Stimulated activated CD8-positive, alpha-beta memory T cell treated with anti-CD3 and anti-CD28 coated beads, Interleukin-15, amount 100 ng/mL, for 24 hours (primary cell): Measurements from ENCODE around the gene NELL2.
"Not testable (repeated sequence)": the region's sequence is repeated elsewhere in the genome, so short reads cannot be mapped to it uniquely, and the experiment has no call there.

Experiments used
- DNase-seq: peaks from one replicate; pipeline ENCODE4 v3.0.0-alpha.2; 2020; ENCODE audit warnings: low read depth

NELL2 gene

DNA sequence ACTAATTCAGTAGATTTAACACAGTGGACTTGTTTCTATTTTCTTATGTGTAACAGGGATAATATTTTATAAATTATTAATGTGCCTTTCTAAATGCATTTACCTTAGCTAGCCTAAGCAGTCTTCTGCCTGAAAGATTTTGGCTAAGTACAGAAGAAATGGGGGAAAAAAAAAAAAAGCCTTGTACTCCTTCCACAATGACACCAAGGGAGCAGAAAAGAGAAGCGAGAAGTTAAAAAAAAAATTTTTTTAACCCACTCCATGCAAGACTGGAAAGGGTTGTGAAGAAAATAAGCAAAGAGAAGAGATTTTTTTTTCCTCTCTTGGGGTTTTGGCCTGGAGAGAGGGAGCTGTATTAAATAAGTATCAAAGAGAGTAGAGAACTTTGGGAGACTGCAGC lies 28.7 kb downstream of the NELL2 start:
- no peak for DNase-seq

DNA sequence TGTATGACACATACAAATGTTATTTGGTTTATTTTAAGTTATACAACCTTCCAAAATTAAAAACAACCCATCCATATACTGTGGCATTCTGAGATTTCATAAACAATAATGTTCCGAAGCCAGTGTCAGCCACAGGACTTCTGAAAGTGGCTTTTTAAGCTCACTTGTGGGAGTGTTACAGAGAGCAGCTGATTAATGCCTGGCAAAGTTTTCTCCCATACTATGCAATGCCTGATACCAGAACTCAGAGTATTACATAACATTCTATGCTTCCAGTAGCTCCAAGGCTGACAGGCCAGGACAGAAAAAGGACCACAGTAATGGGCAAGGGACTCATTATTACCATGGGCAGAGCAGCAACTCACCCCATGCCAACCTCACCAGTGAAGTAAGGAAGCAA lies 29.3 kb downstream of the NELL2 start:
- DNase-seq = no peak

DNA sequence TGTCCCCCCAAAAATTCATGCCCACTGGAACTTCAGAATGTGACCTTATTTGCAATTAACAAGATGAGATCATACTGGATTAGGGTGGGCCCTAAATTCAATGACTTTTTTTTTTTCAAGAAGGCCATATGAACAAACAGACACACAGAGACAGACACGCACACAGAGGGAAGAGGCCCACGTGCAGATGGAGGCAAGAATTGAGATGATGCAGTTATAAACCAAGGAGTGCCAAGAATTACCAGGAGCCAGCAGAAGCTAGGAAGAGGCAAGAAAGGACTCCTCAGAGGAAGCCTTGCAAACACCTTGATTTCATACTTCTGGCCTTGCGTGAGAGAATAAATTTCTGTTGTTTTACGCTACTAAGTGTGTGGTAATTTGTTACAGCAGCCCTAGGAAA lies 33.4 kb downstream of the NELL2 start:
- no peak for DNase-seq

DNA sequence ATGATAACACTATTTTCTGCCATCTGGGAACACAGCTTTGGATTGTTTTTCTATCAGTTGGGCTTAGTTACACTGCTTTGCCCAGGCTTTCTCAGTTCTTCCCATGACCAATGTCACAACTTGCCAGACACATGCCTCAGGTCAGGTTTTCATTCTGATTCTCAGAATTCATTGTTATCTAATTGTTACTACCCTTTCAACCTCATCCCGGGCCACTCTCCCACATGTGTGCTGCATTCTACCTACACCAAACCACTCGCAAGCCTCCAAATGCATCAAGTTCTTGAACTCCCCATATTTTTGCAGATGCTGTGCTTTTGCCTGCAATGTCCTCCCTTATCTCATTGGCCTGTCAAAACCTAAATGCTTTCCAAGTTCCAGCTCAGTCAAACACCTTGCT lies 36.3 kb downstream of the NELL2 start:
- no peak for DNase-seq

DNA sequence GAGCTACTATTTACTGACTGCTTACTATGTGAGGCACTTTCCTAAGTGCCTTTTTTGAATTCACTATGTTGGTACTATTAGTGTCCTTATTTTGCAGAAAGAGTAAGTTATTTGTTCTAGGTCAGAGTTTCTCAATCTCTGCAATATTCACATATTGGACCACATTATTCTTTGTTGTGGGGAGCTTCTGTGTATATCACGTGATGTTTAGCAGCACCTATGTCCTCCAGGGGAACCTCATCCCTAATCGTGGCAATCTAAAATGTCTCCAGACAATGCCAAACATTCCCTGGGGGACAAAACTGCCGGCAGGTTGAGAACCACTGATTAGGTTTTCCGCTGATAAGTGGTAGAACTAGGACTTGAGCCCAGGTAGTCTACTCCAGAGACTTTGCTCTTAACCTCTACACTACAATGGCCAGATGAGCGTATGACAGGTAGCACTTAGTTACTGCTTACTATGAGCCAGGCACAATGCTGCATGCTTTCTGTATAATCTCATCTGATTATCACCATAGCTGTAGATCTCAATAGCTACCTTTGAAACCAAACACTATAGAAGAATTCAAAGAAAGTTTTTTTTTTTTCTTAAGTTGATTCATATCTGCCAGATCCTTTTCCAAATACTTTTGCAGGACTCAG lies 38.9 kb downstream of the NELL2 start:
- DNase-seq = no peak

DNA sequence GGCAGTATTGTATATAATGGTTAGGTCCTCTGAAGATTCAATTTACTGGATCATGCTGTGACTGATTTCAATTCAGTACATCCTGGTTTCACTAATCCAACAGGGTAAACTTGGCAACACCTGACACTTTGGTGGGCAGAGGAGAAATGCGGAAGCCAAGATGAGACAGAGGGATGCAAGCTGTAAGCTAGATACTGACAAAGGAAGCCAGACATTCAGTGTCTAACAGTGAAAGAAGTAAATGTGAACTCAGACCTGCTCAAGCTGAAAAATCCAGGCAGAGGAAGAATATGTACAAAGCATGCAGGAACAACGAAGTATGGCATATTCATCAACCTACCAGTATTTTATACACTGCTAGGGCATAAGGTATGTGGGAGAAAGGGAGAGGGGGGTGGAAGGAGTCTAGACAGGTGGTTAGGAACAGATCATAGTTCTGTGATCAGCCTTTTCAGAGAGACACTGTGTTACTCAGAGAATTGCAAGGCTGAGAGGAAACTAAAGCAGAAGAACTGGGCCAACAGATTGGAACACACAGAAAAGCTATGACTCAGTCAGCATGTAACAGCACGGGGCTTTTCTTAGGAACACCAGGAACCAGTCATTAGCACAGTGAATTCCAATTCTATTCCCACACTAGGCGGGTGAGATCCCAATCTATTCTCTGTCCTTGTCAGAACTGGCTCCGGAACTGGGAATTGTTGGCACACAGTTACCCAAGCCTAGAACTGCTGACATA lies 40.3 kb downstream of the NELL2 start:
- no peak for DNase-seq

DNA sequence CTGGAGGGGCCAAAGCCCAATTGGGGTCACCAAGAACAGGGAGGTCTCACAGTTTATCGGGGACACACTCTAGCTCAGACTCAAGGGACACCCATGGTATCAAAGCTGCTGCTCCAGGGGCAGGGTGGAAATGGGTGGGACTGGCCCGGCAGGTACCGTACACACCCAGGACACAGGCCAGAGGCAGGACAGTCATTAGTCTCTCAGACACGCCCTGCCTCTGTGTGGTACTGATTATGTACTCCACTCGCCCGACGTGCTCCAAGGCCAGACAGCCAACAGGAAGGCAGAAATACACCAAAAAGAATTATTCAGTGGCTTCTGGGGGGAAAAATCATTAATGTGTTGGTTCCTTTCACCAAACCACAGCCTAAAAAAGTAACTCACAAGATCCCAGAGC lies 41.1 kb downstream of the NELL2 start:
- DNase-seq = not testable (repeated sequence)

DNA sequence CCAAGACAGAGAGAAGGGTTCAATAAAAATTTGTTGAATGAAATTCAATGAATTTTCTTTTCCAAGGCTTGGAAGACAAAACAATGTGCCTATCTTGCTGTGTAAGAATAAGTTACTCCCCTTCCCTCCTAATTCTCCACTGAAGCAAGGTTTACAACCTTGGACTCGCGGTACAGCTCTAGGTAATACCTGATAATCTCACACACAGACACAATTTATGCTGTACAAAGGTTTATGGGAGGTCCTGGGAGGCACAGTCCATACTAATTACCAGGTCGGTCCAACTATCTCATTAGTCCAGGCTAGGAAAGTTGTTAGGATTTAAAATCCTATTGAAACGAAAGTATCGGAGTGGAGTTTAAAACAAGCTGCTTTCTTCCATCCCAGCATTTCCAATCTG lies 42.6 kb downstream of the NELL2 start:
- no peak for DNase-seq

DNA sequence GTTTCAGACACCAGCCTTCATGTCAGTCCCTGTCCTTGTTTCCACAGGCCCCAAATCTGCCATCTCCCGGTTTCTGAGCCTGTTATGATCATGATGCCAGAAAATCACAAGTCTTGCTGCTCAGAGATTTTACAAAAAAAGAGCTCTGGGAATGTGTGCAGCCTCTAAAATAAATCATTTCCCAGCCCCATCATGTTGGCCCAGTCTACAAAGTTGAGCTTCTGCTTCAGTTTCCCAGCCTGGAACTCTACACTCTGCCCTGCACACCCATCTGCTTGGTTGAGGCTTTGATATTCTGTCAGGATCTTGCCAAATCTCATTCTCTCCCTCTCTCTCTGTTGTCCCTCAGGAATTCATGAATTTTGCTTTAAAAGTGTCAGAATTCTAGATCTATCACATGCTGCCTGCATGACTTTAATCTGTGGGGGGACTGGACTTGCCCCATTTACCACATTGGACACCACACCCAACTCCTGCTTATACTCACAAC lies 45.5 kb downstream of the NELL2 start:
- no peak for DNase-seq

DNA sequence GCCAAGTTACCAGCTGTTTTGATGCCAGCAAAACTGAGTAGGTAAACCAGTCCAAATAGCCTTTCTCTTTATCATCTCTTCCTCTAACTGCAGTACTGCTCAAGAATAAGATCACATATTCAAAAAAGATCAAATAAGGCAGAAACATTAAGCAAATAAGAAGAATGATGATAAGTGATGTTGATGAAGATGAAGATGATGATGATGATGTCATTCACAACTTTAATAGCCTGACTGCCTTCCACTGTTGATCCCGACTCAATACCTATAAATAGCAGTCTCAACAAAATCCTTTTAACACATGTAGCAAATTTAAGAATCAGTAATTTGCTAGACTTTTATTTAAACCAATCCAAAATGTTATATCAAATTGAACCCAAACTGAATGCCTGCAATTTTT lies 47.1 kb downstream of the NELL2 start:
- no peak for DNase-seq

DNA sequence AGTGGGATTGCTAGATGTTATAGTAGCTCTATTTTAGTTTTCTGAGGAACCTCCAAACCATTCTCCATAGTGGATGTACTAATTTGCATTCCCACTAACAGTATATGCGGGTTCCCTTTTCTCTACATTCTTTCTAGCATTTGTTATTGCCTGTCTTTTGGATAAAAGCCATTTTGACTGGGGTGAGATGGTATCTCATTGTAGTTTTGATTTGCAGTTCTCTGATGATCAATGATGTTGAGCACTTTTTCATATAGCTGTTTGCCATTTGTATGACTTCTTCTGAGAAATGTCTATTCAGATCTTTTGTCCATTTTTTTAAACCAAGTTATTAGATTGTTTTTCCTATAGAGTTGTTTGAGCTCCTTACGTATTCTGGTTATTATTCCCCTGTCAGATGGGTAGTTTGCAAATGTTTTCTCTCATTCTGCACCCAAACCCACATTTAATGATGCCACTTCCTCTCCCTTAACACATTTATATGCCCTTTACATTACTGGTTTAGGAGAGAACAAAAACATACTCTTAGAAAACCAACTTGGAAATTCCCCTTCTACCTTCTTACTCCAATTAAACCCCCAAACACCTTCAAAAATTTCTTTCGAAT lies 48.2 kb downstream of the NELL2 start:
- no peak for DNase-seq

DNA sequence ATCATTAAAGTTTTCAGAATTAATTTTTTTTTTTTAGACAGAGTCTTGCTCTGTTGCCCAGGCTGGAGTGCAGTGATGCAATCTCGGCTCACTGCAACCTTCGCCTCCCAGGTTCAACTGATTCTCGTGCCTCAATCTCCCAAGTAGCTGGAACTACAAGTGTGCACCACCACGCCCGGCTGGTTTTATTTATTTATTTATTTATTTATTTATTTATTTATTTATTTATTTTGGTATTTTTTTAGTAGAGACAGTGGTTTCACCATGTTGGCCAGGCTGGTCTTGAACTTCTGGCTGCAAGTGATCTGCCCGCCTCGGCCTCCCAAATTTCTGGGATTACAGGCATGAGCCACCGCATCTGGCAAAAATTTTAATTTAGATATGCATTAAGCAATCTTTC lies 54.4 kb downstream of the NELL2 start:
- not testable (repeated sequence) for DNase-seq

DNA sequence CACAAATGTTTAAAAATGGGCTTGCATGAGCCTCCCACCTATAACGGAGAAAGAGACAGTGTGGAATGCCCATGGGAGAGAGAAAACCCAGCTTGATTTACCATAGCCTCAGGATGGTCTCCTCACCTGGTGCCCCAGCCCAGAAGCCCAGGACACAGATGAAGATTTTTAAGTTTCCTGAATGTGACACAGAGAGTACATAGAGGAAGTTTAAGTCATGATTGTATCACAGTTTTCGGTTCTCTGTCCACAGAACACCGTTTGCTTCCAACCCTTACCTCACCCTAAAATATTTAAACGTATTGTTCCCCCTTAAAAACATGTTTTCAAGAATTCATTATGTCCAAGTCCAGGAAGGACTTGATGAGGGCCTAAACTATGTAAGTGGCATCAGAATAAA lies 56.2 kb downstream of the NELL2 start:
- DNase-seq = no peak

DNA sequence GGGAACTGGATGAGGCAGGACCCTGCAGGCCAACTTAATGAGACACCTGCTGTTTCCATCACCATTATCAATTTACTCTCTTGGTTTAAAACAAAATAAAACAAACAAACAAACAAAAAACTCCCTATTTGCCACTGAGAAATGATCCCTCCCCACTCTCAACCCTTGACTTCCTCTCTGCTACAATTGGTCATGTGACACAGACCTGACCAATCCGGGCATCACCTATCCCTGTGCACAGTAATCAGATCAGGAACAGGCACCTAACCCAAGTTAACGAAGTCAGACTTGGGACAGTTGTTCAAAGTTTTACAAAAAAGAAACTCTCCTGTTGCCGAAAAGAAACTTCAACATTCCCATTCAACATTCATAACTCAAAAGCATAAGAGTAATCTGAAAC lies 58.4 kb downstream of the NELL2 start:
- DNase-seq = no peak

DNA sequence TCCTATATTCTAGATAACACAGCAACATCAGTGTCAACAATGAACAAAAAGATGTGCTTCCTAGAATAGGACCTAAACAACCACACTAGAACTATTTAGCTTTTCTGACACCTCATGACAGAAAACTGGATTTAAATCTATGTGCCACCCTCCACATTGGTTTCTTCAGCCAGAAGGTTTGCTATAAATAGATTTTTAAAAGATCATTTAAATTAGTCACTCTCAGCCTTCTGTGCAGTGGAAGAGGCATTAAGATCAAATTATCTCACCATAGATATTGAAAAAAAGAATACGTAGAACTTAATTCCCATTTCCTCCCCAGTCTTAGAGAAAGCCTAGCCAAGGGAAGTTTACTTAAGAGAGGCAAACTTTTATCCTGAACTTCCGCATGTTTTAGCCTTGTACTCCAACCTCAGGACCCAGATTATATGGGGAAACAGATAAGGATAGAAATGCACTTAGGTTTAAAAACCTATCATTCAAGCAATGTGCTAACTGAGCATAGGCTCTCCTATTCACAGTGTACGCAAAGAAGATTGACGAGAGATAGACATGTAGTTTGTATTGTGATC lies 59.6 kb downstream of the NELL2 start:
- DNase-seq = no peak

DNA sequence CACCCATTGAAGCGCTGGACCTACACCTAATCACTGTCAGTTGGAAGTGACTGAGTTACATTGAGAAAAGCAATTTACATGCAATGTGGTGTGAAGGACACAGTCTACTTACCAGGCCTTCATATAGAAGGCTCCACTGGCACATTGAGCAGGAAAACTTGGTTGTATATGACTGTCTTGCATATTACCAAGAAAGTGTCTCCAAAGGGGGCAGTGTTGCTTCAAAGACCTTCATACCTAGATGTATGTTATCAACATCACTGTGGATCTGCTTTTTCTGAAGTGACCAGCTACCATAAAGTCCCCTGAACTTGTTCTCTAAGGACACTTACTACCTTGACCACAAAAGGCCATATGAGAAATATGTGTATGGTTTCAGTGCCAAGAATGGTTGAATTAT lies 64.1 kb downstream of the NELL2 start:
- DNase-seq = no peak

DNA sequence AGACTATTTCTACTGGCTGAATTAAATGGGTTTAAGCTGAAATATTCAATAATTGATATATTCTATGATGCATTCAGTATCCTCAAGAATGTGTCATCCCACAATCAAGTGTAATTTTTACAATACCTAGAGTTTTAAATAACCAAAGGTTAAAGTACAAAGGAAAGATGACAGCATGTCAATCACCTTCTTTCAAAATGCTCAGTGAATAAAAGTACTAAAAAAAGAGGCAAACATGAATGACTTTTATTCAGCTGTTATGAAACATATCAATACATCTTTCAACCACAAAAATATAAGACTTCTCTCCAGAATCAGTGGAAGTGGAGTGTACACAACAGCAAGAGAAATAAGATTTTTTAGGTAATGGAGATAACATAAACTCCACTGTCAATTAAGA lies 72.0 kb downstream of the NELL2 start:
- no peak for DNase-seq

DNA sequence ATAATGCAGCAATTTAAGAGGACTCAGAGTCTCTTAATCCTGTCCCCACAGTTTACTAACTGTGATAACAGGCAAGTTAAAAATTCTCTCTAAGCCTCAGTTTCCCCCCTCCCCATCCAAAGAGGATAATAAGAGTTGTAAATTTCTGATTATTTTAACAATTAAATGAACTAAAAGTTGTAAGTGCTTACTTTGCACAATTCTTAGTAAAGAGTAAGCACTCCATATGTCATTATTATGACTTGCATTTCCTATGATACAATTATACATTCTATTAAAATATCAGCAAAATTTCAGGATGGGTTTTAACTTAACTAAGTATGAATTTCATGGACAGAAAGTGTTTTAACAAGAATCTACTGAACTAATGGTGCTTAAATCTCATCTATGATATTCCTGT lies 80.1 kb downstream of the NELL2 start:
- DNase-seq = no peak

DNA sequence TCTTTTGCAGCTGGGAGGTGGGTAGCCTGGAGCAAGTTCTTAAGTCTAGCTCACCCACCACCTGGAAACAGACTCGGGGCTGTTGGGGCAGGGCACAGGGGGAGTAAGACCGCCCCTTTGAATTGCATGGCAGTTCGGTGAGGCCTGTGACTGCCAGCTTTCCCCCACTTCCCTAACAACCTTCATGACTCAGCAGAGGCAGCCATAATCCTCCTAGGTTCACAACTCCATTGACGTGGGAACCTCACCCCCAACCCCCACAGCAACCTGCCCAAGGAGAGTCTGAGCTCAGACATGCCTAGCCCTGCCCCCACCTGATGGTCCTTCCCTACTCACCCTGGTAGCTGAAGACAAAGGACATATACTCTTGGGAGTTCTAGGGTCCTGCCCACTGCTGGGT lies 87.4 kb downstream of the NELL2 start:
- no peak for DNase-seq

DNA sequence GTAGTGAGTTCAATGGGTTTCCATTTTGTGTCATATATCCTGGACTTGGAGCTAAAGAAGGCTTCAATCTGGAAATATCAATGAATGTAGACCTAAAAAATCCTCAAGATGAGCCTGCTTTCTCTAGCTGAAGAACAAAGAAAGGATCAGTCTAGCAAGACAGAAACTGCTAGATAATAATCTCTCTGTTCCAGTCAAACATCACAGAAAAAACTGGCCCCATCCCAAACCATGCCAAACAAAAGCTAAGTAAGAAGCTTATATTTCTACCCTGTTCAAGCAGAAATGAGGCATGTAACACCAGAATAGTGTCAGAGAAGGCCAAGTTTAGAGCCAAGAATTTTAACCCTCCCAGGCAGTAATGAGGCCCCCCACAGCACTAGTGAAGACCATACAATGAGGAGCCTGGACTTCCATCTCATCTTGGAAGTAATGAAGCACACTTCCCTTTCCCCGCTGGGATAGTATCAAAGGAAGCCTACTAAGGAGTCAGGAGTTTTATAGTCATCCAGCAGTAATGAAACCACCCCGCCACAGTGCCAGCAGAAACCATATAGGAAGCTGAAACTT lies 95.8 kb downstream of the NELL2 start:
- no peak for DNase-seq

DNA sequence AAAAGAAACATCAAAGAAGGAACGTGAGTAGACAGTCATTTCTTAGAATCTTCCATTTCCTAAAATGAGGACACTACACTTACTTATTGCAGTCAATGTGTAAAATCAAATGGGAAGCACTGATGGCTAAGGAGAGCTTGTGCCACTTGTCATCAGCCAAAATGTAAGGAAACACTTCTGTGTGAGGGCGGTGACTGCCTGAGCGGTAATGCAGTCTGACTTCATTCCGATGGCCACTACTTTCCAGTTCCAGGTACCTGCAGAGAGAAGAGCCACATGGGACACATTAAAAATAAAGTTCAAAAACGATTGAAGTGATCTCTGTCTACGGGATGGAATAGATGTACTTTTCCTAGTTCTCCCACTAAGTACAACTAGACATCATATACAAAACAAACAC lies 96.3 kb downstream of the NELL2 start:
- DNase-seq = no peak

DNA sequence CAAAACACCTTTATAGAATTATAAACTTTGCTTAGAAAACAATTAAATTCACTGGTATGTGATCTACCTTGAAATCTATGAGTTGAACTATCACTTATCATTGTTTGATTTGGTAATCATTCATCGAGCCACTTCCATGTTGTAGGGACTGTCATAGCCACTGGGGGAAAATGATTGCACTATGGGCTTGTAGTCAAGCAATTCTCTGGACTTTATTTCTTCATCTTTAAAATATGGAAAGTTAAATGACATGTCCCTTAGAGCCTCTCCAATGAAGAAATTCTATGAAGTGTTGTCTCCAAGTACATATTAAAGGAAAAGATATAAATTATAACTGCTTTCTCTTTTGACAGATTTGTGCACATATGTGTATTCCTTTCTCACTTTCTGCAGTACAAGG lies 97.3 kb downstream of the NELL2 start:
- DNase-seq = no peak

DNA sequence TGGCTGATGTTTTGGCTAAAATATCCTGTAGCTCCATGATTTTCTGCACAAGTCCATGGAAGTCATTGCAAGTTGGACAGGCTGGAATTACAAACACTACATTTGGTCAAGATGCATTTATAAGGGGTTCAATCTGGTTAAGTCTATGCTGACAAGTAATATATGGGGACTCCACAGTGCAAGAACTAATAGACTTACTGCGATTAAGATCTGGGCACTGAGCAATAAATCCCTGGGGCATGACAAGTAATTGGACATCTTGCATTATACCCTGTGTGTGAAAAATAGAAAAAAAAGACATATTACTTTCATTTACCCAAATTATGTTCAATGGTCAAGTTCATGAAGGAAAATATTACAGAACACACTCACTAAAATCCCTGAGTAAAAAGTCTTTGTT lies 99.1 kb downstream of the NELL2 start:
- no peak for DNase-seq
